Measurements from ENCODE around the gene ZNF662.

DNA sequence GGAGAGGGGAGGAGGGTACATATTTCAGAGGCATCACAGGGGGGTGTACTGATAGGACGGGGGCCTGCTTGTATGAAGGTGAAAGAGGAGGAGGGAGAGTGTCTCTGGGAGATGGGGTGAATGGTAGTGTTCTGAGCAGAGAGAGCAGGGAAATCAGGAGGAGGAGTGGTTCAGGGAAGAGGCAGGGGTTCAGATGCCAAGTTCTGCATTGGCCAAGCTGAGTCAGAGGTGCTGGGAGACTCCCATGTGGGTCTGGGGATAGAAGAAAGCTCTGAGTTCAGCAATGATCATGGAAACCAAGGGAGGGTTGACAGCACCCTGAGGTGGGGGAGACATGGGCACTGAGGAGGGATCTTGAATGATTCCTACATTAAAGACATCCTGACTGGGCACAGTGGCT lies 33.2 kb upstream of the ZNF662 start:
- TF ChIP-seq, protein P1, sequence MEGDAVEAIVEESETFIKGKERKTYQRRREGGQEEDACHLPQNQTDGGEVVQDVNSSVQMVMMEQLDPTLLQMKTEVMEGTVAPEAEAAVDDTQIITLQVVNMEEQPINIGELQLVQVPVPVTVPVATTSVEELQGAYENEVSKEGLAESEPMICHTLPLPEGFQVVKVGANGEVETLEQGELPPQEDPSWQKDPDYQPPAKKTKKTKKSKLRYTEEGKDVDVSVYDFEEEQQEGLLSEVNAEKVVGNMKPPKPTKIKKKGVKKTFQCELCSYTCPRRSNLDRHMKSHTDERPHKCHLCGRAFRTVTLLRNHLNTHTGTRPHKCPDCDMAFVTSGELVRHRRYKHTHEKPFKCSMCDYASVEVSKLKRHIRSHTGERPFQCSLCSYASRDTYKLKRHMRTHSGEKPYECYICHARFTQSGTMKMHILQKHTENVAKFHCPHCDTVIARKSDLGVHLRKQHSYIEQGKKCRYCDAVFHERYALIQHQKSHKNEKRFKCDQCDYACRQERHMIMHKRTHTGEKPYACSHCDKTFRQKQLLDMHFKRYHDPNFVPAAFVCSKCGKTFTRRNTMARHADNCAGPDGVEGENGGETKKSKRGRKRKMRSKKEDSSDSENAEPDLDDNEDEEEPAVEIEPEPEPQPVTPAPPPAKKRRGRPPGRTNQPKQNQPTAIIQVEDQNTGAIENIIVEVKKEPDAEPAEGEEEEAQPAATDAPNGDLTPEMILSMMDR (IDR thresholded peaks at IDR 0.05): no peak
- TF ChIP-seq POLR2A (IDR thresholded peaks at IDR 0.05): no peak

Measured in testis (tissue), 2 donors.